SIG-M5 treated with dmso at 0.1 percent for 504 hours (cell line): ENCODE data around the gene ATCAY.
"Not testable (repeated sequence)": the region's sequence is repeated elsewhere in the genome, so short reads cannot be mapped to it uniquely, and the experiment has no call there.

Source experiments
- DNase-seq: peaks from one replicate; lab custom pipeline; 2025; ENCODE audit not compliant: unreplicated experiment; lab: John Stamatoyannopoulos, UW

ATCAY gene

GRCh38 chr19:3967983-3968382 is 87.5 kb downstream of the ATCAY start:
- not testable (repeated sequence) for DNase-seq

GRCh38 chr19:3968556-3969434 is 88.3 kb downstream of the ATCAY start:
- DNase-seq: peak; percentile 72

DNA sequence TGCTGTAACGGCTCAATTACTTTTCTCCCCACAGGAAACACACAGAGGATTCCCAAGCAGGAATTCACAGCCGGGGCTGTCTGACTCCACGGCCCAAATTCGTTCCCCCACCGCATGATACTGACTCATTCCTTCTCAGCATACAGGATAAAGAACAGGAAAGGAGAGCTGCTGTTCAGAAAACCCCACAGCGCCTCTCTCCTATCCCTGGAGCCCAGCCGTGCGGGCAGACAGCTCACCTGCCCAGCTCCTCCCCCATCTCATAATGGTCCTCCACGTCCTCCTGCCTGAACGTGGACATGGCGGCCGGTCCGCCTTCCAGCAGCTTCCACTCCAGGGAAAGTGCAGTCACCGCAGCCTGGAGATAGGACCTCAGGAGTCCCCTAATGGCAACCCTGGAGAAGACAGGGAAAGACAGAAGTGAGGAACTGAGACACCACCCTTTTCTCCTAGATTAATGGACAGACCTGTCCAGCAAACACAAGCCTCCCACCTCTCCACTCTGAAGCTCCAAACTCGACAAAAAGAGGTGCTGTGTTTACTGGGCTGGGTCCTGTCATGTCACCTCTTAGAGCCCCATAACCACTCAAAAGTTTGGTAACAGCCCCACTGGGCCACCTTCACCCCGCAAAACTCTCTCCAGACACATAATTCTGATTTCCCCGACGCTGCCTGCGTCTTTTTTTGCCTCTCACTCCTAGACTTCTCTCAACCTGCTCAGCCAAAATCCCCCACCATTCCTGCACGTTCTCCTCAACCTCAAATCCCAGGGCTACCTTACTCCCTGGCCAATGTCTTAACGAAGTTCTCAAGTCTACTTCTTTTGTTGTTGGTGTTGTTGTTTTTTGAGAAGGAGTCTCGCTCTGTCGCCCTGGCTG is 89.2 kb downstream of the ATCAY start:
- DNase-seq: no peak

- DNase-seq: no peak
Observed at GRCh38 chr19:3970313-3970807, 89.9 kb downstream of the ATCAY start.

- peak; percentile 96 for DNase-seq
Observed at GRCh38 chr19:3970808-3971598, 90.5 kb downstream of the ATCAY start, which contains the start of gene DAPK3. Gene DAPK3, minus strand, starts transcription at chr19:3971099. Its CDS starts 1,364 bp downstream, at chr19:3969735.

DNA sequence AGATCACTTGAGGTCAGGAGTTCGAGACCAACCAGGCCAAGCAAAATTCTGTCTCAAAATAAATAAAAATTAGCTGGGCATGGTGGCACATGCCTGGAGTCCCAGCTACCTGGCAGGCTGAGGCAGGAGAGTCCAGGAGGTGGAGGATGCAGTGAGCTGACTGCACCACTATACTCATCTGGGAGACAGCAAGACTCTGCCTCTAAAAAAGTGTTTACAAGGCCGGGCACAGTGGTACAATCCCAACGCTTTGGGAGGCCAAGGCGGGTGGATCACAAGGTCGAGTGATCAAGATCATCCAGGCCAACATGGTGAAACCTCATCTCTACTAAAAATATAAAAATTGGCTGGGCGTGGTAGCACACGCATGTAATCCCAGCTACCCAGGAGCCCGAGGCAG is 94.7 kb downstream of the ATCAY start:
- DNase-seq: no peak

DNA sequence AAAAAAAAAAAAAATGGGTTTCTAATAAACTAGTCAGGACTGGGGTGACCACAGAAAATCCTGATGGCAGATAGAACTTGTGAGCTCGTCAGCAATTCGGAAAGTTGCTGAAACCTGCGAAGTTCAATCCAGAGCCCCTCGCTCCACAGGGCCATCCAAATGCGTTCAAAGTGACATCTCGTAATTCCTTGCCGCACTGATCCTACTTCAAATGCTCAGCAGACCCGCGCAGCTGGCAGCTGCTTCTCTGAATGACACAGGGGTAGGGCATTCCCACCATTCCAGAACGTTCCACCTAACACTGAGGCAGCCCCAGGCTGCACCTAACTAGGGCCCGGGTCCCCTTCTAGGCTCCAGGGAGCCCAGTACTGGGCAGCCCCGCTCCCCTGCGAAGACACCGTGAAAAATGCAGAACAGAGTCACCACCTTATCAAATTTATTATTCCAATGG is 95.2 kb downstream of the ATCAY start:
- no peak for DNase-seq

- DNase-seq: no peak
Observed at GRCh38 chr19:3976495-3977241, 96.2 kb downstream of the ATCAY start.
